ENCODE results near the gene CPNE5.

The CPNE5 gene

DNA sequence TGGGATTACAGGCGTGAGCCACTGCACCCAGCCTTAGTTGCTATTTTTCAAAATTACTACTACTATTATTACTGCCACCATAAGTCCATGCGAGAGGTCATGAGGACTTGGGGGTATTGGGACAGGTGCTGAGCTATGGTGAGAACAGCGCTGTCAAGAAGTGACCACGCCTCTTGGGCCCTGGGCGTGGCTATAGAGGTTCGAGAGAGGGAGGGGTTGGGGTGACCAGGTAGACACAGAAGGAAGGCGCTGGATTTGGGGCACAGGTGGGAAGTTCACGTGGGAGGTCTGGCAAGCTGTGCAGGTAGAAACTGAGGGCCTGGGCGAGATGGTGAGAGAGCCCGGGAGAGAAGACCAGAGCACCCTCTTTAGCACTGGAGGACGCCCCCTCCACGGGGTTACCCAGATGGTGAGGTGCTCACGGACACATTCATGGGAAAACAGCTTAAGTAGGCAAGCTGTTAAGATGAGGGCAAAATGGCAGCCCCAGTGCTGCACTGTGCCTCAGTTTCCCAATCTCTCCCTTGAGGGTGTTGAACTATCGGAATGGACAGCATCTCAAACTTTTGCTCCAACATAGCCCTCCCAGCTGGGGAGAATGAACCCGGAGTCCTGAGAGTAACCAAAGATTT is 80.6 kb downstream of the CPNE5 start:
- H3K27me3 Mint-ChIP-seq = peaks cover 9% of the 10 kb centered on the region
- H3K9me3 Mint-ChIP-seq = no peaks in the 10 kb centered on the region
- no peak overlapping the region for H3K4me3 Mint-ChIP-seq
- no peak overlapping the region for H3K27ac Mint-ChIP-seq
- H3K36me3 Mint-ChIP-seq (ENCODE audit: low read depth) = no peaks in the 10 kb centered on the region
- intact Hi-C loops (cut with micrococcal nuclease) = loop anchor here (1.0 to 5.0 kb wide), 3 partner anchors 71 to 143 kb away; no protein-coding TSS in a partner anchor
- H3K4me1 Mint-ChIP-seq (ENCODE audit: low read depth) = peaks cover 55% of the 10 kb centered on the region

DNA sequence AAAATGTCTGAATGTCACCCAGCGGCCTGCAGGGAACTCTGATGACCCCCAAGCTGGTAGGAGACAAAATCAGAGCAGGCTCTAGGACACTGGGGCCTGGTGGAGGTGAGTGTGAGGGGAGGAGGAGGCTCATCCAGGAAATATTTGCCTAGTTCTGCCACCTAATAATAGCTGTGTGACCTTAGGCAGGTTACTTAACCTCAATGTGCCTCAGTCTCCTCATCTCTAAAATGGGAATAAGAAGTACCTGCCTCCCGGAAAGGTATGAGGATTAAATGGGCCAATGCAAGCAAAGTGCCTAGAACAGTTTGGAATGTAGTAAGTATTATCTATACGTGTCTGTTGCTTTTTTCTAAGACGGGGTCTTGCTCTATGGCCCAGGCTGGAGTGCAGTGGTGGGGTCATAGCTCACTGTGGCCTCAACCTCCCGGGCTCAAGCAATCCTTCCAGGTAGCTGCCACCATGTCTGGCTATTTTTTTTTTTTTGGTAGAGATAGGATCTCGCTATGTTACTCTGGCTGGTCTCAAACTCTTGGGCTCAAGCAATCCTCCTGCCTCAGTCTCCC is 81.2 kb downstream of the CPNE5 start:
- no peaks in the 10 kb centered on the region for H3K9me3 Mint-ChIP-seq
- no peaks in the 10 kb centered on the region for H3K36me3 Mint-ChIP-seq (ENCODE audit: low read depth)
- H3K27me3 Mint-ChIP-seq = peaks cover 9% of the 10 kb centered on the region
- peak overlapping the region; percentile 4 for H3K27ac Mint-ChIP-seq
- peaks cover 61% of the 10 kb centered on the region for H3K4me1 Mint-ChIP-seq (ENCODE audit: low read depth)
- H3K4me3 Mint-ChIP-seq = no peak overlapping the region
- intact Hi-C loops (cut with micrococcal nuclease) = loop anchor here (2.0 to 5.0 kb wide), 3 partner anchors 31 to 135 kb away; no protein-coding TSS in a partner anchor

DNA sequence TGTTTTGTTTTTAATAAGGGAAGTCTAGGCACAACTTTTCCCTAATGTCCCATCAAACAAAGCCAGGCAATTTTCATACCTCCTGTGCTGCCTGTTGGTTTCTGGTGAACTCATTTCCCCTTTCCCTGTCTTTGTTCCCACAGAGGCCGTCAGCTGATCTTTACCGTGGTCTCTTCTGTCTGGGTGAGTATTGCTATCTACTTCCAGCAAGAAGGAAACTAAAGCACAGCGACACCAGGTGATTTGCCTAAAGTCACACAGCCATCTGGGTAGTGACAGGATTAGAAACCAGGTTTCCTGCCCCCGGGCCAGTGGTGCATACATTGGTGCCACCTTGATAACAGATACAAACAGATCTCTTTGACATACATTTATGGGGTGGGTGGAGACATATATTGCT is 82.0 kb downstream of the CPNE5 start:
- Mint-ChIP-seq H3K27ac (peak overlapping the region; percentile 4), H3K36me3 (ENCODE audit: low read depth) (no peaks in the 10 kb centered on the region), H3K4me1 (ENCODE audit: low read depth) (peaks cover 69% of the 10 kb centered on the region), H3K9me3 (no peaks in the 10 kb centered on the region), H3K4me3 (no peak overlapping the region), H3K27me3 (peaks cover 9% of the 10 kb centered on the region)
- intact Hi-C loops (cut with micrococcal nuclease) = loop anchor here (2.0 to 5.0 kb wide), 2 partner anchors 30 to 70 kb away; no protein-coding TSS in a partner anchor

DNA sequence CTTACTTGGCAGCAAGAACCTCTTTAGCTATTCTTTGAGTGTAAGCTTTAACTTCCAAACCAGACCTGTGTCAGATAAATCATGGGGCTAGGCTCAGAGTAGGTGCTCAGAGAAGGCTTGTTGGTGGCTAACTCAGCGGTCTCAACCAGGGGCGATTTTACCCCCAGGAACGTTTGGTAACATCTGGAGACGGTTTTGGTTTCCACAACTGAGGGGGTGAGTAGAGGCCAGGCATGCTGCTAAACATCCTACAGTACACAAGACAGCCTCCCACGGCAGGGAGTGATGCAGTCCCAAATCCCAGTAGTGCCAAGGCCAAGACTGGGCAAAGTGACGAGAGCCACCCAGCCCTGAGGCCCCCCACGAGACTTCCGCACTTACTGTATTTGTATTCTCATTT is 82.5 kb downstream of the CPNE5 start:
- intact Hi-C loops (cut with micrococcal nuclease) = loop anchor here (2.0 to 5.0 kb wide), 2 partner anchors 30 to 69 kb away; no protein-coding TSS in a partner anchor
- Mint-ChIP-seq H3K27ac (peak overlapping the region; percentile 77), H3K36me3 (ENCODE audit: low read depth) (no peaks in the 10 kb centered on the region), H3K4me3 (no peak overlapping the region), H3K4me1 (ENCODE audit: low read depth) (peaks cover 73% of the 10 kb centered on the region), H3K9me3 (no peaks in the 10 kb centered on the region), H3K27me3 (peaks cover 9% of the 10 kb centered on the region)

DNA sequence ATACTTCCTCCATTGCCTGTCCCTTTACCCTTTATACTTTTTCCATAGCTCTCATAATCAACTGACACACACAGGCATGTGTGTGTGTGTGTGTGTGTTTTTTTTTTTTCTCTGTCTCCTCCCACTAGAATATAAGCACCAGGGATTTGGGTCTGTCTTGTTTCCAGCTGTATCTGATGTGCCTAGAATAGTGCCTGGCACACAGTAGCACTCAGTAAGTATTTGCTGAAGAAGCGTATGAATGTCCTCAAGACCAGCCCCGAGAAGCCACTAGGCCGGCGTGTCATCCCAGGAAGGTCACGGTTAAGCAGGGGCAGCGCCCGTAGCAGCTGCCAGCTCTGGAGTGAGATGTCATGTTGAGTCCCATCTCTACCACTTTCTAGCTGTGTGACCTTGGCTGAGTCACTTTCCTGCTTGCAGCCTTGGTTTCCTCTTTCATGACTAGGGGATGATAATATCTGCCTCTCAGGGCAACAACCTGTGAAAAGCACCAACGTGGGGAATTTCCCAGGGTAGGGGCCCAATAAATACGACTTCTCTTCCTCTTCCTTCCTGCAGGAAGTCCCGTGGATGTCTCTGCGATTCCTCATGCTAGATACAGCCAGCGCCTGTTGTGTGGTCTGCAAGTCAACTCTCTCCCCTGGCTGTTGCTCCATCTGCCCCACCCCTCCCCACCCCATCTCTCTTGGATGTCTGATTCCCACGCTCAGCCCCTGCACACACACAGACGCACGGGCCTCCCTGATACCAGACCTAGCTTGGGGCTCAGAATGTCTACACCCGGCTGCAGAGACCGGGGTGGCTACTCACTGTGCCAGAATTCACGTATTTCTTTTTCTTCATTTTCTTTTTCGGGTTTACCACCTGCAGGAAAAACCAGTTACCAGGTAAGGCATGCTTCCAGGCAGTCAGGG is 83.6 kb downstream of the CPNE5 start:
- Mint-ChIP-seq H3K27ac (peak overlapping the region; percentile 77), H3K4me3 (no peak overlapping the region), H3K36me3 (ENCODE audit: low read depth) (no peaks in the 10 kb centered on the region), H3K9me3 (no peaks in the 10 kb centered on the region), H3K27me3 (peaks cover 9% of the 10 kb centered on the region), H3K4me1 (ENCODE audit: low read depth) (peaks cover 77% of the 10 kb centered on the region)
- intact Hi-C loops (cut with micrococcal nuclease) = loop anchor here (2.0 to 5.0 kb wide), 2 partner anchors 29 to 68 kb away; no protein-coding TSS in a partner anchor

DNA sequence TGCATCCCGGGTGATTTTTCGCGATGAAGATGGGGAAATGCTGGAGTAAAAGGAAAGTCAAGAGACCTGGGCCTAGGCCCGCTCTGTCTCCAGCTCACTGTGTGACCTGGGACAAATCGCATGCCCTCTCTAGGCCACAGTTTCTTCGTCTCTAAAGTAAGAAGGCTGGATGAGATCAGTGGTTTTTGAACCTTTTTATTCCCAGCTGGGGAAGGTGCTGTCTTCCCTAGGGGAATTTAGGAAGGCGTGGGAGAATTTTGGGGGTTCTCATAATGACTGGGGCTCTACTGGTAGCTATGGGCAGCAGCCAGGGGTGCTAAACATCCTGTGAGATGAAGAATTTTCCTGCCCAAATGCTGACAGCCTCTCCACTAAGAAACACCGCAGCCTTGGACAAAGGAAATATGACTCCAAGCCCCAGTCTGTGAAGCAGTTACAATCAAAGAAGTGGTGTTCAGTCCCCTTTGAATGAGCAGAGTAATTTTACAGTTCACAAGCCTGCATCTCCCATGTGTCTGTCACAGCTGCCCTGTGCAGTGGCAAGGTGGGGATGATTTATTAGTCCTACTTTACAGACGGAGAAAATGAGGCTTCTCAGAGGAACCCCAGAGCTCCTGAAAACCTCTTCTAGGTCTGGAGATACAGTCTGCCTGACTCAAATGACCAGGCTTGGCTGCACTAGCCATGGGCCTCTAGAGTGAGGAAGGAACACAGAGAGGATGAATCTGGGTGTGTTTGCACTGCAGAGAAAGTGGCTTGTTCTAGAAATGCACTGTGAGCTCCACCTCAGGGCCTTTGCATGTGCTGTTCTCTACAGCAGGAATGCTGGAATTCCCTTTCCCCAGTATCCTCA is 84.4 kb downstream of the CPNE5 start:
- Mint-ChIP-seq H3K27me3 (peaks cover 9% of the 10 kb centered on the region), H3K4me1 (ENCODE audit: low read depth) (peaks cover 77% of the 10 kb centered on the region), H3K27ac (peak overlapping the region; percentile 77), H3K4me3 (no peak overlapping the region), H3K9me3 (peaks cover 8% of the 10 kb centered on the region), H3K36me3 (ENCODE audit: low read depth) (no peaks in the 10 kb centered on the region)
- intact Hi-C loops (cut with micrococcal nuclease) = loop anchor here (5.0 kb wide), 1 partner anchor 68 kb away; no protein-coding TSS in a partner anchor

DNA sequence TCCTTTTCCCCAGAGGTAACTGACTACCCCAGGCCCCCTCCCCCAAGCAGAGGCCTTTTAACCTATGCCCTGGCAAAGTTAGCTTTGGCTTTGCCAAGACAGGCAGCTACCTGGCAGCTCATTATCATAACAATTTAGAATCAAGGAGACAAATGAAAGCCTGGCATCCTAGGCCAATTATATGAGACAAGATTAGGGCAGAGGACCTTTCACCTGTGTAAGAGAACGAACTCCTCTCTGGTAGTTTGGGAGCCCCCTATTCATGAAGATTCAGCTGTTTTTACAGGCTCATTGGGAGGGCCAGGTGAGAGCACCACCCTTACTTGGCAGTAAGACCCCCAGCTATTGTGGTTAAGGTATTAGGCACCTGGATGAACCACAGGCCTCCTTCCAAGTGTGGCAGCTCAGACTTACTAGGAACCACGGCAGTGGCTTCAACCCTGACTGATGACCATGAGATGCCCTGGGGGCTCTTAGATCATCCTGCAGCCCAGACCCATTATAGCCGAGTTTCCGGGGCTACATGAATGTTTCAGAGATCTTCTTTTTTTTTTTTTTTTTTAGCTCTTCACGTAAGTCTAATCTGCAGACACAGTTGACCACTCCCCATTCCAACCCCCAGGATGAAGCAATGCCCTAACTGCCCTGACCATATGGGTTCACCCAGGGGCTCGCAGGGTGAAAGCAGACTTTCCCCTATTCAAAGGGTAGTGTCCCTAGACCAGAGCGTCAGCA is 85.4 kb downstream of the CPNE5 start:
- H3K36me3 Mint-ChIP-seq (ENCODE audit: low read depth) = no peaks in the 10 kb centered on the region
- peaks cover 9% of the 10 kb centered on the region for H3K27me3 Mint-ChIP-seq
- no peak overlapping the region for H3K4me3 Mint-ChIP-seq
- H3K9me3 Mint-ChIP-seq = peaks cover 13% of the 10 kb centered on the region
- peak overlapping the region; percentile 77 for H3K27ac Mint-ChIP-seq
- intact Hi-C loops (cut with micrococcal nuclease) = no loop called here
- H3K4me1 Mint-ChIP-seq (ENCODE audit: low read depth) = peaks cover 70% of the 10 kb centered on the region

DNA sequence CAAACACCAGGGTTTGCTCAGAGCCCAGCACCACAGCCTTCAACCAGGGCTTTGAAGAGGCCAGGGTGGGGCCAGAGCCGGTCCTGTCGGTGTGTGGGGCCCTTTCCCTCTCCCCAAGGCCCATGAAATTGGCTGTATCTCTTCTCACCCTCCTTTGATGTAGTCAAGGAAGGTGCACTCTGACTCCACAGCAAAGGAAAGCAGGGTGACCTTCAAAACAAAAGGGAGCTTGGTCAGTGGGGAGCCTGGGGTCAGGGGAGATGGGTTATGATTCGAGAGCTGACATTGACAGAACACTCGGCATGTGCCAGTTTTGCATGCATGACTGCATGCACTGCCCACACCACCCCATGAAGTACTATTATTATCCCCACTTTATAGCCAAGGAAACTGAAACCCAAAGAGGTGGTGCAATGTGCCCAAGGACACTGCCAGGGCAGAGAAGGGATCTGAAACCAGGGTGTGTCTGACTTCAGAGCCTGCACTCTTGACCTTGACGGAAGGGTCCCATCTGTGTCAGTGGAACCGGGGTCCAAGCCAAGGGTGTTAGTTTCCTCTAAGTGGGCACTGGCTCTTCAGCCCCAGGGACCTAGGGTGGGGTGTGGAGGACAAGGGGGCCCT is 86.2 kb downstream of the CPNE5 start:
- Mint-ChIP-seq H3K4me3 (no peak overlapping the region), H3K27me3 (peaks cover 9% of the 10 kb centered on the region), H3K9me3 (peaks cover 22% of the 10 kb centered on the region), H3K4me1 (ENCODE audit: low read depth) (peaks cover 64% of the 10 kb centered on the region), H3K27ac (peak overlapping the region; percentile 77), H3K36me3 (ENCODE audit: low read depth) (no peaks in the 10 kb centered on the region)
- intact Hi-C loops (cut with micrococcal nuclease) = no loop called here

DNA sequence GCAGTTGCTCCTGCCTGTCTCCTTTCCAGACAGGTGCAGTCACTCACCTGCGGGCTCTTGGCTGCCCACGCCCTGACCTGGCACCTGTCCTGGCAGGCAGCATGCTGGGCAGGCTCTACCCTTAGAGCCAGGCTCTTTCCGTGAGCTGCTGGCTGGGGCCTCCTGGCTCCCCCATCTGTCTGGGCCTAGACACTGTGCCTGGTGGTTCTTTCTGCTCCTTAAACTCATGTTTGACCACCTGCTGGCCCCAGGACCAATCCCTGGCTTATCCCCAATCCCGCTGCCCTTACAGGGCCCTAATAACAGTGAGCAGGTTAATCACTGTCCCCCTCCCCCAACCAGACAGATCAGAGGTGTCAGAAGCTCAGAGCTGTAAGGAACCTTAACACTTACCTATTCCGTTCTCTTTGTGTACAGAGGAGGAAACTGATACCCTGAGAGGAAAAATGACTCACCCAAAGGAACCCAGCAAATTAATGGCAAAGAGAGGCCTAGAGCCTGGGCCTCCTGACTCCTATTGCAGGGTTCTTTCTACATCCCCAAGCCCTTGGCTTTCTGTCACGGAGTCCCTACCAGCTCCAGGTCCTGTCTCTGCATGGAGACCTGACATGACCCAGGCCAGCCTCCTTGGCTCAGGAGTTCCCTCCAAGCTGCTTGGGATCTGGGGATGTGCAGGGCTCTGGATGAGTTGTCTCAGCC is 86.9 kb downstream of the CPNE5 start:
- peaks cover 9% of the 10 kb centered on the region for H3K27me3 Mint-ChIP-seq
- peak overlapping the region; percentile 77 for H3K27ac Mint-ChIP-seq
- H3K9me3 Mint-ChIP-seq = peaks cover 22% of the 10 kb centered on the region
- intact Hi-C loops (cut with micrococcal nuclease) = no loop called here
- H3K4me3 Mint-ChIP-seq = no peak overlapping the region
- no peaks in the 10 kb centered on the region for H3K36me3 Mint-ChIP-seq (ENCODE audit: low read depth)
- H3K4me1 Mint-ChIP-seq (ENCODE audit: low read depth) = peaks cover 59% of the 10 kb centered on the region

DNA sequence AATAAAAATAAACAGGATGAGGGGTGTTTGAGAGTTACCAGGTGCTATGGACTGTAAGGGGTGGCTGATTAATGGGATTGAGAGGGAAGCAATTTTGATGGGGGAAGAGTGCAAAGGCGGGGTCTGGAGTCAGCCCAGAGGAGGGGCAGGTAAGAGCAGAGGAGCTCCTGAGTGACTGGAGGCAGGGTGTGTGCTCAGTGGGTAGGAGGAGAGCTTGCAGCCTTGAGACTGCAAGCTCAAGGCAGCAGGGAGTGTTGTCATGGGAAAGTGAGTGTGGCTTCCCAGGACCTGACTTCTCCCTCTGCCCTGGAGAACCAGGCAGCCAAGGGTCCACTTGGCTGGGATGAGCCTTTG is 87.4 kb downstream of the CPNE5 start:
- H3K4me3 Mint-ChIP-seq = no peak overlapping the region
- H3K9me3 Mint-ChIP-seq = peaks cover 22% of the 10 kb centered on the region
- peaks cover 54% of the 10 kb centered on the region for H3K4me1 Mint-ChIP-seq (ENCODE audit: low read depth)
- H3K27ac Mint-ChIP-seq = peak overlapping the region; percentile 77
- no peaks in the 10 kb centered on the region for H3K36me3 Mint-ChIP-seq (ENCODE audit: low read depth)
- intact Hi-C loops (cut with micrococcal nuclease) = no loop called here
- peaks cover 11% of the 10 kb centered on the region for H3K27me3 Mint-ChIP-seq

DNA sequence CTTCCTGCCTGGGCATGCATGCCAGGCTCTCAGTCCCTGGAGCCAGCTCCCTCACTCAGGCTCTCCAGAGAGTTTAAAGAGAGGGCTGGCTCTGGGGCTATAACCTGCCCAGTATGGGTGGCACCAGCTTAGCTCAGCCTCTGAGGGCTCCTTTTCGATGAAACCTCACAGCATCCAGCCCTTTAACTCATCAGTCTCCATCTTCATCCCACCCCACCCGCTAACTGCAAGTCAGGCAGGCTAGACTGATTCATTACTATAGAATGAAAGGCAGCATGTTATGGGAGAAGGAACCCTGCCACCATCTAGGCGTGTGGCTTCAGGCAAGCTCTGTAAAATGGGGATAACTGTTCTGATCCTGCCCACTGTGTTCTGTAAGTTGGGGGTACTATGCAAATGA is 88.2 kb downstream of the CPNE5 start:
- Mint-ChIP-seq H3K4me1 (ENCODE audit: low read depth) (peaks cover 46% of the 10 kb centered on the region), H3K4me3 (no peak overlapping the region), H3K27ac (no peak overlapping the region), H3K27me3 (peaks cover 14% of the 10 kb centered on the region), H3K9me3 (peaks cover 22% of the 10 kb centered on the region), H3K36me3 (ENCODE audit: low read depth) (no peaks in the 10 kb centered on the region)
- intact Hi-C loops (cut with micrococcal nuclease) = no loop called here

DNA sequence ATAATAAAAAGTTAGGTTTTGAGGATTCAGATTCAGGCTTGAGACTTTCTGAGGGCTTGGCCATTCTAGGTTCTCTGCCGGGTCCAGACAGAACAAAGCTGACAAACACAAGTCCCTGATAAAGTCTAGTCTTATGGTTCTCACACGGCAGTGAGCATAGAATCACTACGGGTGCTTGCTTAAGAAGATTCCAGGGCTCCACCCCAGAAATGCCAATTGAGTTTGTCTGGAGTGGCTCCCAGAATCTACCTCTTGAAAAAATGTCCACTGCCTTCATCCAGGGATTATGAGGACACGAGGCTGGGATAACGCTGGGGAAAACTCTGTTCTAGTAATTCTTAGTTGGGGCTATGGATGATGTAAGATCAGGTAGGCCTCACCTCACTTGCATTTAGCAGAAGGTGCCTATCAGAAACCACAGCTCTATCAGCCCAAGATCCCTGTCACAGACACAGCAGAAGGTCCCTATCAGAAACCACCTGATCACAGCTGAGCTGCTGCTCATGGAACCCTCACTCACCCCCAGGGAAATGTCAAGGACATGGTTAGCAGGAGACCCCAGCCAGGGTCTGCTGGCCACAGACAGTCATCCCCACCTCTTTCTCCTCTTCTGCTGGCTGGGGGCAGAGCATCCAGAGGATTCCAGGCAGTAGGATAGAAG is 89.3 kb downstream of the CPNE5 start:
- Mint-ChIP-seq H3K36me3 (ENCODE audit: low read depth) (no peaks in the 10 kb centered on the region), H3K4me1 (ENCODE audit: low read depth) (peaks cover 36% of the 10 kb centered on the region), H3K27me3 (peaks cover 12% of the 10 kb centered on the region), H3K9me3 (peaks cover 22% of the 10 kb centered on the region), H3K27ac (no peak overlapping the region), H3K4me3 (no peak overlapping the region)
- intact Hi-C loops (cut with micrococcal nuclease) = no loop called here
